Mesenchymal stem cell (in vitro differentiated cells and primary cell): ENCODE data around the gene DDN.

Source experiments
- DNase-seq: peaks from one replicate; pipeline ENCODE4 v3.0.0-alpha.2; 2013
- H2AFZ ChIP-seq: one replicate; pipeline ENCODE4 v1.6.1; 2013; ENCODE audit warnings: low read depth, mild to moderate bottlenecking, control low read depth, inconsistent platforms, low read length, moderate library complexity
- H2AK5ac ChIP-seq: 2 replicates; pipeline ENCODE4 v1.6.1; 2013; ENCODE audit warnings: low read length, moderate library complexity, mild to moderate bottlenecking, inconsistent platforms; ENCODE audit not compliant: severe bottlenecking
- H2BK120ac ChIP-seq: one replicate; pipeline ENCODE4 v1.6.1; 2013; ENCODE audit warnings: low read depth, mild to moderate bottlenecking, inconsistent platforms, low read length, moderate library complexity
- H2BK12ac ChIP-seq, 2 experiments: one replicate each; pipeline ENCODE4 v1.6.1; 2013; ENCODE audit warnings: inconsistent platforms in 2 of 2, low read length in 2 of 2, mild to moderate bottlenecking in 2 of 2, moderate library complexity in 2 of 2, control low read depth in 1 of 2
- H2BK15ac ChIP-seq: one replicate; pipeline ENCODE4 v1.6.1; 2013; ENCODE audit warnings: mild to moderate bottlenecking, low read depth, inconsistent platforms; ENCODE audit not compliant: poor library complexity, severe bottlenecking
- H2BK5ac ChIP-seq: 2 replicates; pipeline ENCODE4 v1.6.1; 2013; ENCODE audit warnings: low read depth, mild to moderate bottlenecking, low read length, control low read depth, inconsistent platforms; ENCODE audit not compliant: poor library complexity, severe bottlenecking
- H3K14ac ChIP-seq, 2 experiments: one replicate each; pipeline ENCODE4 v1.6.1; 2013; ENCODE audit warnings: inconsistent platforms in 2 of 2, low read length in 2 of 2, control low read depth in 1 of 2, mild to moderate bottlenecking in 1 of 2, moderate library complexity in 1 of 2
- H3K18ac ChIP-seq, 2 experiments: one replicate each; pipeline ENCODE4 v1.6.1; 2013; ENCODE audit warnings: inconsistent platforms in 2 of 2, low read length in 2 of 2, control low read depth in 1 of 2, low read depth in 1 of 2, mild to moderate bottlenecking in 1 of 2
- H3K23ac ChIP-seq, 2 experiments: one replicate each; pipeline ENCODE4 v1.6.1; 2013; ENCODE audit warnings: inconsistent platforms in 2 of 2, low read length in 2 of 2, mild to moderate bottlenecking in 2 of 2, moderate library complexity in 2 of 2, control low read depth in 1 of 2
- H3K27ac ChIP-seq: 2 replicates; pipeline ENCODE4 v1.5.1; 2013; ENCODE audit warnings: mild to moderate bottlenecking, moderate library complexity, low read length, control low read depth, inconsistent platforms; ENCODE audit not compliant: poor library complexity, severe bottlenecking
- H3K27me3 ChIP-seq, 2 experiments: 2 replicates each; pipeline versions ENCODE4 v1.6.1 to v1.7.0; 2013; ENCODE audit warnings: low read length in 2 of 2, mild to moderate bottlenecking in 2 of 2, moderate library complexity in 2 of 2, control low read depth in 1 of 2, inconsistent platforms in 1 of 2; ENCODE audit not compliant: control insufficient read depth in 1 of 2, insufficient read depth in 1 of 2
- H3K36me3 ChIP-seq, 2 experiments: 2 replicates each; pipeline versions ENCODE4 v1.6.1 to v1.7.0; 2013; ENCODE audit warnings: low read length in 2 of 2, control low read depth in 1 of 2, inconsistent platforms in 1 of 2, low read depth in 1 of 2, mild to moderate bottlenecking in 1 of 2; ENCODE audit not compliant: insufficient read depth in 2 of 2, control insufficient read depth in 1 of 2
- H3K4ac ChIP-seq, 2 experiments: one replicate each; pipeline ENCODE4 v1.6.1; 2013; ENCODE audit warnings: inconsistent platforms in 2 of 2, low read length in 2 of 2, mild to moderate bottlenecking in 2 of 2, moderate library complexity in 2 of 2, control low read depth in 1 of 2, low read depth in 1 of 2
- H3K4me1 ChIP-seq: 2 replicates; pipeline ENCODE4 v1.6.1; 2013; ENCODE audit warnings: low read depth, low read length, control low read depth; ENCODE audit not compliant: control insufficient read depth, insufficient read depth
- H3K4me2 ChIP-seq: 2 replicates; pipeline ENCODE4 v1.6.1; 2013; ENCODE audit warnings: low read length, mild to moderate bottlenecking, inconsistent platforms; ENCODE audit not compliant: poor library complexity, severe bottlenecking
- H3K4me3 ChIP-seq, 2 experiments: 2 replicates each; pipeline versions ENCODE4 v1.5.1 to v1.7.0; 2013; ENCODE audit warnings: low read length in 2 of 2, mild to moderate bottlenecking in 2 of 2, control low read depth in 1 of 2, low read depth in 1 of 2; ENCODE audit not compliant: insufficient read depth in 1 of 2
- H3K79me1 ChIP-seq: replicated peaks from 2 replicates; pipeline ENCODE4 v1.6.1; 2013; ENCODE audit warnings: mild to moderate bottlenecking, control low read depth, low read length, inconsistent platforms; ENCODE audit not compliant: poor library complexity, severe bottlenecking
- H3K9ac ChIP-seq: 2 replicates; pipeline ENCODE4 v1.7.0; 2013; ENCODE audit warnings: mild to moderate bottlenecking, low read length, moderate library complexity
- H3K9me3 ChIP-seq: 2 replicates; pipeline ENCODE4 v1.7.0; 2013; ENCODE audit warnings: mild to moderate bottlenecking, low read length; ENCODE audit not compliant: control insufficient read depth
- H4K8ac ChIP-seq: one replicate; pipeline ENCODE4 v1.6.1; 2013; ENCODE audit warnings: inconsistent platforms, mild to moderate bottlenecking, low read length, moderate library complexity
- H4K91ac ChIP-seq: one replicate; pipeline ENCODE4 v1.6.1; 2013; ENCODE audit warnings: mild to moderate bottlenecking, low read length, inconsistent platforms
- WGBS: methylation state at CpG from one replicate; pipeline ENCODE4 v1.1.7; 2013; ENCODE audit warnings: mixed read lengths; 5-methylcytosine and 5-hydroxymethylcytosine counted together

The DDN gene

GRCh38 chr12:48981757-48982157 is 17.4 kb downstream of the DDN start:
- H3K14ac ChIP-seq = no peak overlapping the region
- no peak overlapping the region for H2AFZ ChIP-seq
- 5% methylated on average over 13 of the region's 13 CpGs for WGBS
- no peak overlapping the region for H4K8ac ChIP-seq
- H2BK12ac ChIP-seq = no peak overlapping the region
- no peak overlapping the region for H3K18ac ChIP-seq
- H3K4me1 ChIP-seq = peaks cover 39% of the 10 kb centered on the region
- no peak overlapping the region for H2AK5ac ChIP-seq
- no peak overlapping the region for H4K91ac ChIP-seq
- DNase-seq = no peak
- H3K9me3 ChIP-seq = no peaks in the 10 kb centered on the region
- H3K23ac ChIP-seq = no peak overlapping the region
- H3K27me3 ChIP-seq = peaks cover 95 to 96% of the 10 kb centered on the region in 2 experiments
- H3K4ac ChIP-seq = no peak overlapping the region
- H3K4me2 ChIP-seq = no peak overlapping the region
- H2BK15ac ChIP-seq = no peak overlapping the region
- H3K27ac ChIP-seq = no peak overlapping the region
- H2BK5ac ChIP-seq = no peak overlapping the region
- H3K4me3 ChIP-seq = peak overlapping the region in 1 of 2 experiments; percentile 29
- no peak overlapping the region for H3K9ac ChIP-seq
- H3K79me1 ChIP-seq = no peaks in the 10 kb centered on the region
- H2BK120ac ChIP-seq = no peak overlapping the region
- no peaks in the 10 kb centered on the region for H3K36me3 ChIP-seq

- Histone ChIP-seq H3K4me1 (peaks cover 39% of the 10 kb centered on the region), H3K36me3 (no peaks in the 10 kb centered on the region), H2AK5ac (no peak overlapping the region), H3K4me3 (peak overlapping the region; percentile 21 to 29), H3K27ac (no peak overlapping the region), H2BK15ac (no peak overlapping the region), H3K23ac (peak overlapping the region; percentile 65 to 85), H3K4ac (no peak overlapping the region), H4K8ac (no peak overlapping the region), H2AFZ (peak overlapping the region; percentile 7), H3K79me1 (no peaks in the 10 kb centered on the region), H3K9me3 (no peaks in the 10 kb centered on the region), H3K14ac (peak overlapping the region in 1 of 2 experiments; percentile 13), H2BK12ac (no peak overlapping the region), H4K91ac (no peak overlapping the region), H3K18ac (no peak overlapping the region), H3K27me3 (peaks cover 96% of the 10 kb centered on the region in 2 experiments), H2BK5ac (no peak overlapping the region), H3K9ac (no peak overlapping the region), H2BK120ac (no peak overlapping the region), H3K4me2 (peak overlapping the region; percentile 31)
- WGBS = 5% methylated on average over 83 of the region's 91 CpGs
- peak; percentile 37 for DNase-seq
These were observed 18.0 kb downstream of the DDN start for GRCh38 chr12:48980953-48981756.

- no peak overlapping the region for H4K8ac ChIP-seq
- 3% methylated on average over 46 of the region's 46 CpGs for WGBS
- H2AK5ac ChIP-seq = no peak overlapping the region
- H2BK120ac ChIP-seq = no peak overlapping the region
- H3K4me3 ChIP-seq = no peak overlapping the region
- no peak overlapping the region for H3K27ac ChIP-seq
- peaks cover 96% of the 10 kb centered on the region in 2 experiments for H3K27me3 ChIP-seq
- H2BK12ac ChIP-seq = no peak overlapping the region
- no peaks in the 10 kb centered on the region for H3K9me3 ChIP-seq
- H3K36me3 ChIP-seq = no peaks in the 10 kb centered on the region
- H3K79me1 ChIP-seq = no peaks in the 10 kb centered on the region
- H3K9ac ChIP-seq = no peak overlapping the region
- H2BK5ac ChIP-seq = no peak overlapping the region
- peaks cover 39% of the 10 kb centered on the region for H3K4me1 ChIP-seq
- H3K4me2 ChIP-seq = no peak overlapping the region
- no peak for DNase-seq
- H2AFZ ChIP-seq = no peak overlapping the region
- H3K4ac ChIP-seq = no peak overlapping the region
- H4K91ac ChIP-seq = no peak overlapping the region
- H3K14ac ChIP-seq = no peak overlapping the region
- H3K23ac ChIP-seq = peak overlapping the region in 1 of 2 experiments; percentile 26
- H3K18ac ChIP-seq = no peak overlapping the region
- H2BK15ac ChIP-seq = no peak overlapping the region
These were observed 18.7 kb downstream of the DDN start for GRCh38 chr12:48980389-48980952.

GRCh38 chr12:48979602-48980388 is 19.4 kb downstream of the DDN start:
- Histone ChIP-seq H3K36me3 (no peaks in the 10 kb centered on the region), H2BK120ac (no peak overlapping the region), H2BK5ac (no peak overlapping the region), H3K4me1 (peaks cover 39% of the 10 kb centered on the region), H2BK15ac (no peak overlapping the region), H3K4me2 (peak overlapping the region; percentile 40), H3K27me3 (peaks cover 96% of the 10 kb centered on the region in 2 experiments), H3K27ac (no peak overlapping the region), H4K8ac (peak overlapping the region; percentile 5), H3K9ac (no peak overlapping the region), H3K23ac (peak overlapping the region in 1 of 2 experiments; percentile 57), H2AFZ (no peak overlapping the region), H3K14ac (no peak overlapping the region), H2AK5ac (no peak overlapping the region), H2BK12ac (no peak overlapping the region), H3K9me3 (no peaks in the 10 kb centered on the region), H3K18ac (no peak overlapping the region), H3K4ac (no peak overlapping the region), H3K79me1 (no peaks in the 10 kb centered on the region), H3K4me3 (peak overlapping the region in 1 of 2 experiments; percentile 40), H4K91ac (no peak overlapping the region)
- no peak for DNase-seq
- 4% methylated on average over 55 of the region's 55 CpGs for WGBS
